TTC549 (cell line): ENCODE measurements around the gene CYP27C1.
"Not testable (repeated sequence)": the region's sequence is repeated elsewhere in the genome, so short reads cannot be mapped to it uniquely, and the experiment has no call there.

ENCODE experiments used
- FAIRE-seq: peaks from 2 replicates; lab custom pipeline; 2012; peaks lifted over from hg19 to GRCh38; lab: Jason Lieb, UNC

CYP27C1 gene

GRCh38 chr2:127170452-127171197 is 49.5 kb downstream of the CYP27C1 start:
- no peak for FAIRE-seq

GRCh38 chr2:127170021-127170420 is 50.1 kb downstream of the CYP27C1 start:
- no peak for FAIRE-seq

- no peak for FAIRE-seq
Observed at GRCh38 chr2:127169066-127169660, 50.9 kb downstream of the CYP27C1 start.

GRCh38 chr2:127166231-127166860 is 53.8 kb downstream of the CYP27C1 start:
- no peak for FAIRE-seq

GRCh38 chr2:127165539-127165935 is 54.6 kb downstream of the CYP27C1 start:
- FAIRE-seq = no peak

- no peak for FAIRE-seq
Observed at GRCh38 chr2:127164761-127165538, 55.1 kb downstream of the CYP27C1 start.

GRCh38 chr2:127163921-127164320 is 56.2 kb downstream of the CYP27C1 start:
- FAIRE-seq = no peak

GRCh38 chr2:127163090-127163406 is 57.1 kb downstream of the CYP27C1 start:
- FAIRE-seq = not testable (repeated sequence)

- FAIRE-seq = no peak
Observed at GRCh38 chr2:127162261-127163089, 57.6 kb downstream of the CYP27C1 start.

GRCh38 chr2:127161176-127162136 is 58.6 kb downstream of the CYP27C1 start:
- no peak for FAIRE-seq

- FAIRE-seq = no peak
Observed at GRCh38 chr2:127160676-127161075, 59.4 kb downstream of the CYP27C1 start.

GRCh38 chr2:127159543-127159942 is 60.6 kb downstream of the CYP27C1 start:
- FAIRE-seq = no peak

GRCh38 chr2:127158614-127159290 is 61.3 kb downstream of the CYP27C1 start:
- no peak for FAIRE-seq

GRCh38 chr2:127157651-127158485 is 62.2 kb downstream of the CYP27C1 start:
- no peak for FAIRE-seq

GRCh38 chr2:127157114-127157513 is 63.0 kb downstream of the CYP27C1 start:
- FAIRE-seq = no peak

- no peak for FAIRE-seq
Observed at GRCh38 chr2:127155947-127156346, 64.2 kb downstream of the CYP27C1 start.

- no peak for FAIRE-seq
Observed at GRCh38 chr2:127155028-127155581, 65.0 kb downstream of the CYP27C1 start.

- FAIRE-seq = no peak
Observed at GRCh38 chr2:127154396-127154795, 65.7 kb downstream of the CYP27C1 start.

- no peak for FAIRE-seq
Observed at GRCh38 chr2:127153691-127154158, 66.4 kb downstream of the CYP27C1 start.
